22Rv1 (cell line): Measurements from ENCODE around the gene SC5D.

Experiments used
- CTCF ChIP-seq: fragments of 450-650 bp; IDR thresholded peaks from 2 replicates; pipeline ENCODE4 v1.5.1; 2017; ENCODE audit warnings: mild to moderate bottlenecking
- ZFX ChIP-seq: fragments of 450-650 bp; IDR thresholded peaks from 2 replicates; pipeline ENCODE4 v1.6.1; 2017; ENCODE audit warnings: antibody characterized with exemption, borderline replicate concordance

GRCh38 chr11:121350314-121351082 is 57.9 kb downstream of the SC5D start:
- no peak for TF ChIP-seq CTCF
- no peak for TF ChIP-seq ZFX
